SK-N-MC (cell line): Measurements from ENCODE around the gene SLC3A2.
"Not testable (repeated sequence)": the region's sequence is repeated elsewhere in the genome, so short reads cannot be mapped to it uniquely, and the experiment has no call there.

Experiments used
- DNase-seq: peaks from one replicate; pipeline ENCODE4 v3.0.0-alpha.2; 2011; ENCODE audit warnings: low read depth, low spot score
- H3K27ac ChIP-seq: fragments of 200-600 bp; sonication (generic); 2 replicates; pipeline ENCODE4 v1.5.1; 2016; ENCODE audit warnings: mixed run types
- H3K36me3 ChIP-seq: fragments of 200-600 bp; sonication (generic); 2 replicates; pipeline ENCODE4 v1.6.1; 2017; ENCODE audit warnings: antibody characterized with exemption, low read length, mixed read lengths; ENCODE audit not compliant: insufficient read depth
- H3K4me3 ChIP-seq: fragments of 200-600 bp; sonication (generic); 2 replicates; pipeline ENCODE4 v1.5.1; 2016
- H3K9ac ChIP-seq: fragments of 200-600 bp; sonication (generic); 2 replicates; pipeline ENCODE4 v1.8.0; 2017; ENCODE audit warnings: mixed run types, mixed read lengths; ENCODE audit not compliant: insufficient read length
- H3K9me3 ChIP-seq: fragments of 200-600 bp; sonication (generic); 2 replicates; pipeline ENCODE4 v1.6.1; 2017; ENCODE audit warnings: low read depth, mild to moderate bottlenecking, antibody characterized with exemption, low read length, moderate library complexity, mixed read lengths
- EZH2 ChIP-seq: fragments of 200-600 bp; sonication (generic); IDR thresholded peaks from one replicate; pipeline ENCODE4 v1.6.1; 2017; ENCODE audit warnings: antibody characterized with exemption
- FOXP2 ChIP-seq: optimal IDR thresholded peaks from 2 replicates; pipeline ENCODE3; 2011; ENCODE audit warnings: mild to moderate bottlenecking, moderate library complexity; ENCODE audit not compliant: insufficient read depth; ENCODE audit errors: extremely low read length, control extremely low read depth
- POLR2AphosphoS5 ChIP-seq: IDR thresholded peaks from 2 replicates; pipeline ENCODE4 v1.6.1; 2012; ENCODE audit warnings: mild to moderate bottlenecking, low read depth, low read length, borderline replicate concordance

The SLC3A2 gene

DNA sequence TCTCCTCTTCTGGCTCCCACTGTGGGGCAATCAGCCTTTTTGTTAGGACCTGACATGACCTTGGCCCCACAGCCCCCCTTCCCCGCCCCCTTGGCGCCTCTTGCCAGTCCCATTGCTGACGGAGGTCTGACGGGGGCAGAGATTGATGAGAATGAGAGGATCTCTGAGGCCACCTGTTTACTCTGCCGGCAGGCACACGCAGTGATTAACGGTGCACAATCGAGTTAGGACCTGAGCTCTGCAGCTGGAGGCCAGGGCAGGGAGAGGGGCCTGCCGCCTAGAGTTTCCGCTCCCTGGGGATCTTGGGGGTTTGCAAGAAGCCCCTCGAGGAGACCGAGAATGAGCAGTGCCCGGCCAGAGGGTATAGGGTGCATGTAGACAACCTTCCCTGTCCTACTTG lies 47.3 kb downstream of the SLC3A2 start:
- no peak overlapping the region; the same call in 1 of the 2 replicates for H3K27ac ChIP-seq
- no peaks in the 10 kb centered on the region for H3K36me3 ChIP-seq
- H3K4me3 ChIP-seq = no peak overlapping the region
- DNase-seq = no peak
- no peak overlapping the region for H3K9ac ChIP-seq
- no peaks in the 10 kb centered on the region for H3K9me3 ChIP-seq
- TF ChIP-seq FOXP2 (no peak), POLR2AphosphoS5 (no peak), EZH2 (no peak)

DNA sequence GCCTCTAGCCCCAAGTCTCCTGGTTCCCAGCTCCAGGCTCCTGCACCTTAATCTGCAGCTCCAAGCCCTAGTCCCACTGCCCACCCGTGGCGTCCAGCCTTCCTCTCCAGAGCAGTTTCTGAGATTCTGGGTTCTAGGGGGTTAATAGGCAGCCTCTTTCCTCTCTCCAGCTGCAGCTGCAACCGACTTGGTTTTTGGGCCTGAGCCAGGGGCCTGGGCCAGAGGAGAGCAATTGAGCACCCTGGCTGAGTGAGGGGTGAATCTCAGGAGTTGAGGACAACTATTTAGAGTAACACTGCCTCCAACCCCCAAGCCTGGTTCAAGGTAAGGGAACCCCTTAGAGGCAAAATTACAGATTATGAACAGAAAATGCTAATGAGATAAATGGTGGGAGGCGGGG lies 49.5 kb downstream of the SLC3A2 start:
- no peak overlapping the region for H3K4me3 ChIP-seq
- no peak overlapping the region for H3K27ac ChIP-seq
- no peaks in the 10 kb centered on the region for H3K36me3 ChIP-seq
- peak overlapping the region; percentile 14 for H3K9ac ChIP-seq
- no peak for TF ChIP-seq POLR2AphosphoS5
- no peak for TF ChIP-seq FOXP2
- no peak for TF ChIP-seq EZH2
- no peak for DNase-seq
- H3K9me3 ChIP-seq = no peaks in the 10 kb centered on the region

DNA sequence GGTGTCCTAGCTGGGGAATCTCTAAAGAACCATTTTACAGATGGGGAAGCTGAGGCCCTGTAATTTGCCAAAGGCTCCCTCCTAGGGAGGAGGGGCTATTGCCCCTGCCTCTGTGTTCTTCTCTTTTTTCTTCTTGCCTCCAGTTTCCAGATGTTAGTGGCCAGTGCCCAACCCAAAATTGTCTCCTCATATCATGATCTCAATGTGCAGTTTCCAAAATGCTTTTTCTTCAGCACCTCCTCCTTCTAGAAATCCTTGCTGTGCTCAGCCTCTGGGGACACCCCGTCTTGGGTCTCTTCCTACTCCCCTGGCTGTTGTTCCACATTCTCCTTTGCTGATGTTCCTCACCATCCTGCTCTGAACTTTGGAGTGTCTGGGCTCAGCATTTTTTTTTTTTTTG lies 50.0 kb downstream of the SLC3A2 start:
- Histone ChIP-seq H3K36me3 (no peaks in the 10 kb centered on the region), H3K9ac (no peak overlapping the region), H3K27ac (no peak overlapping the region), H3K9me3 (no peaks in the 10 kb centered on the region), H3K4me3 (no peak overlapping the region)
- TF ChIP-seq POLR2AphosphoS5 (no peak), EZH2 (no peak), FOXP2 (no peak)
- DNase-seq = no peak

DNA sequence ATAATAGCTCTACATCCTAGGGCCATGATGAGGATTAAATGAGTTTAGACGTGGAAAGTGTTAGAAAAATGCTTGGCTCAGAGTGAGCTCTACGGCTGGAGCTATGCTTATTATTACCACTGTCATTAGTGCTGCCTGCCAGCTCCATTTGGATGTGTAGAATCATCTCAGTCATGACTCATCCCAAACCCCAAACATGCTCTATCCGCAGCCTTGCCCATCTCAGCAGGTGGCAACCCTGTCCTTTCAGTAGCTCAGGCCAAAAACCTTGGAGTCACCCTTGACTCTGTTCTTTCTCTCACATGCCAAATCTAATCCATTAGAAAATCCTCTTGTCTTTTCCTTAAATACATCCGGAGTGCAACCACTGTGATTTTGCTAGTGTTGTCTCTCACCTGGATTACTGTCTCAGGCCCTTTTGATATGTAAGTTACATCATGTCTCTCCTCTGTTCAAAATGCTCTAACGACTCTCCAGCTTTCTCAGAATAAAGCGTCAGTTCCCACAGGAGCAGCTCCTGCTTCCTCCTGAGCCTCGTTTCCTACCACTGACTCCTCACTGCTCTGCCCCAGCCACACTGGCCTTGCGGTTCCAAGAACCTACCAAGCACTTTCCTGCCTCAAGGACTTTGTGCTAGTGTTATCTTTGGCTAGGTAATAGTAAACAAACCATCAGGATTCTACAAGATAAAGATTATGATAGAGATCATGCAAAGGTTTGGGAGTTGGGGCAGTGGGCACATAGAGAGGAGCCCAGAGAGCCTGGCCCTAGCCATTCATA lies 51.0 kb downstream of the SLC3A2 start:
- TF ChIP-seq EZH2 (no peak), POLR2AphosphoS5 (no peak), FOXP2 (no peak)
- Histone ChIP-seq H3K27ac (no peak overlapping the region), H3K36me3 (no peaks in the 10 kb centered on the region), H3K4me3 (no peak overlapping the region), H3K9ac (no peak overlapping the region), H3K9me3 (no peaks in the 10 kb centered on the region)
- no peak for DNase-seq

DNA sequence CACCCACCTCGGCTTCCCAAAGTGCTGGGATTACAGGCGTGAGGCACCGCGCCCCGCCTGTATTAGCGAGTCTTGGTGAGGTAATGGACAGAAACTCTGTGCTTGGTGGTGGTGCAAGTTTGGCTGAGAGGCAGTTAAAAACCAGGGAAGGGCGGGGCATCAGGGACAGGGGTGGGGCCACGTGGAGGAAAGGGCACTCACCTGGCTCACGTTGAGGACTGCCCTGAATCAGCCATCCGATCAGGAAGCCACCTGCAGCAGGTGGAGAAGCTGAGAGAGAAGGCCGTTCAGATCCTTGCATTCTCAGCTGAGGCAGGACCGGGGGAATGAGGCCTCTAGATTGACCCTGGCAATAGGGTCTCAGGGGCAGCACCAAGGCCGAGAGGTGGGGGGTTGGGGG lies 52.6 kb downstream of the SLC3A2 start:
- no peaks in the 10 kb centered on the region for H3K9me3 ChIP-seq
- no peak for DNase-seq
- no peak overlapping the region for H3K9ac ChIP-seq
- no peak overlapping the region for H3K27ac ChIP-seq
- no peaks in the 10 kb centered on the region for H3K36me3 ChIP-seq
- H3K4me3 ChIP-seq = no peak overlapping the region
- TF ChIP-seq POLR2AphosphoS5 = no peak
- no peak for TF ChIP-seq EZH2
- TF ChIP-seq FOXP2 = no peak

DNA sequence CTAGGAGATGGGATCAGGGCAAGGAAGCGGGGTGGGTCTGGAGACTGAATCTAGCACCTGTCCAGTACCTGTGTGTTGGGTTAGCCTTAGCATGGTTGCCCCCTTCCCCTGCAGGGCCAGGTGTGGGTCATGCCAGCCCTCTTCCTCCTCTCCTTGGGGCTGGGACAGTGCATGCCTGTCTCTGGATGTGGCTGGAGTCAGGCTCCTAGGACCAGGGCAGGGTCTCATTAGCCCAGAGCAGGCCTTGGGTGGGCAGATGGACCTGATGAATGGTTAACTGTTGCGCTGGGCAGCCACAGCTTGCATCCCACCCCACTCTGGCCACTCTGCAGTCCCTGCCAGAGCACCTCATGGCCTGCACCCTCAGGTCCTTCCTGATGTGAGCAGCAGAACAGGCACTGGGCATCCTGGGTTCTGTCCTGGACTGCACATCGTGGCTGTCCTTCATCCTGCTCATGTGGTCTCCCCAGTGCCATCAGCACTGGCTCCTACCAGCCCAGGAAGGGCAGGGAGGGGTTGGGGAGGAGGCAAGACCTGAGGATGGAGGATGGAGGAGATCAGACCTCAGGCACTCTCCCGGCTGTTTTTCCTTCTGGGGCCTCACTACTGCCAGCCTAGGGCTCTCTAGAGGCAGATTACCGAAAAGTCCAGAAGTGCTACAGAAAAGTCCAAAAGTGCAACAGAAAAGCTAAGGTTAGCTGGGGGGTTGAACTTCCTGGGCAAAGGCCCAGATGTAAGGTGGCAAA lies 53.2 kb downstream of the SLC3A2 start:
- DNase-seq = no peak
- no peaks in the 10 kb centered on the region for H3K36me3 ChIP-seq
- no peaks in the 10 kb centered on the region for H3K9me3 ChIP-seq
- no peak for TF ChIP-seq FOXP2
- TF ChIP-seq EZH2 = no peak
- no peak for TF ChIP-seq POLR2AphosphoS5
- no peak overlapping the region for H3K27ac ChIP-seq
- no peak overlapping the region for H3K9ac ChIP-seq
- H3K4me3 ChIP-seq = no peak overlapping the region

DNA sequence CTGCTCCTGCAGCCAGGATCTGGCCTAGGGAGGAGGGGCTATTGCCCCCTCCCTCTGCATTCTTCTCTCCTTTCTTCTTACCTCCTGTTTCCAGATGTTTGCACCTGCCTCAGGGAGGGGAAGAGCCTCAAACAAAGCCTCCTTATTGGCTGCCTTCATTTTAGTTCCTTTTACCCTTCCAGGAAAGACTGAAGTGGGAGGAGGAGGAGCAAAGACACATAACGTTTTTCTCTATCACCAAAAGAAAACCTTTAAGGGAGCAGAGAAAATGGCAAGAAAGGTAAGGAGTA lies 53.7 kb downstream of the SLC3A2 start:
- no peaks in the 10 kb centered on the region for H3K36me3 ChIP-seq
- H3K9me3 ChIP-seq = no peaks in the 10 kb centered on the region
- no peak overlapping the region for H3K4me3 ChIP-seq
- no peak overlapping the region for H3K27ac ChIP-seq
- no peak for DNase-seq
- no peak for TF ChIP-seq POLR2AphosphoS5
- no peak for TF ChIP-seq FOXP2
- no peak for TF ChIP-seq EZH2
- no peak overlapping the region for H3K9ac ChIP-seq

DNA sequence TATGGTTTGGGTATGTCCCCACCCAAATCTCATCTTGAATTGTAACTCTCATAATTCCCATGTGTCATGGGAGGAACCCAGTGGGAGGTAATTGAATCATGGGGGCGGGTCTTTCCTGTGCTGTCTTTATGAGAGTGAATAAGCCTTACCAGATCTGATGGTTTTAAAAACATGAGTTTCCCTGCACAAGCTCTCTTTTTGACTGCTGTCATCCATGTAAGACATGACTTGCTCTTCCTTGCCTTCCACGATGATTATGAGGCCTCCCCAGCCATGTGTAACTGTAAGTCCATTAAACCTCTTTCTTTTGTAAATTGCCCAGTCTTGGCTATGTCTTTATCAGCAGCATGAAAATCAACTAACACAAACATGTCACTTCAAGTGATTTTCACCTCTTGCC lies 56.8 kb downstream of the SLC3A2 start:
- H3K4me3 ChIP-seq, H3K36me3 ChIP-seq, H3K9ac ChIP-seq, H3K27ac ChIP-seq, DNase-seq, H3K9me3 ChIP-seq: not testable (repeated sequence)
